Stimulated activated CD4-positive, alpha-beta T cell treated with anti-CD3 and anti-CD28 coated beads, Interleukin-15, amount 100 ng/mL, for 48 hours (primary cell): ENCODE measurements around the gene ZFYVE1.
"Not testable (repeated sequence)": the region's sequence is repeated elsewhere in the genome, so short reads cannot be mapped to it uniquely, and the experiment has no call there.

Source experiments
- DNase-seq, 2 donors: peaks; one replicate each; pipeline ENCODE4 v3.0.0-alpha.2; 2020; ENCODE audit warnings: low read depth in 2 of 2

The ZFYVE1 gene

GRCh38 chr14:73000073-73000472 is 26.8 kb downstream of the ZFYVE1 start:
- DNase-seq = no peak

- no peak for DNase-seq
These were observed 27.6 kb downstream of the ZFYVE1 start for GRCh38 chr14:72999316-72999715.

- DNase-seq = no peak
These were observed 28.5 kb downstream of the ZFYVE1 start for GRCh38 chr14:72998252-72998903.

GRCh38 chr14:72996916-72997315 is 30.0 kb downstream of the ZFYVE1 start:
- no peak for DNase-seq

- DNase-seq = no peak
These were observed 36.7 kb downstream of the ZFYVE1 start for GRCh38 chr14:72990171-72990570.

- DNase-seq = no peak
These were observed 40.0 kb downstream of the ZFYVE1 start for GRCh38 chr14:72986857-72987256.

- DNase-seq = no peak
These were observed 40.7 kb downstream of the ZFYVE1 start for GRCh38 chr14:72986214-72986613.

GRCh38 chr14:72982146-72982708 is 44.7 kb downstream of the ZFYVE1 start:
- DNase-seq = no peak

GRCh38 chr14:72980863-72981262 is 46.0 kb downstream of the ZFYVE1 start:
- DNase-seq = no peak

- DNase-seq = no peak
These were observed 48.0 kb downstream of the ZFYVE1 start for GRCh38 chr14:72978856-72979255.

GRCh38 chr14:72975770-72976169 is 51.1 kb downstream of the ZFYVE1 start:
- DNase-seq = no peak

GRCh38 chr14:72974661-72975060 is 52.2 kb downstream of the ZFYVE1 start:
- no peak for DNase-seq

- DNase-seq = no peak
These were observed 56.0 kb downstream of the ZFYVE1 start for GRCh38 chr14:72970824-72971434.

- DNase-seq = no peak
These were observed 56.8 kb downstream of the ZFYVE1 start for GRCh38 chr14:72970058-72970630.

- no peak for DNase-seq
These were observed 58.6 kb downstream of the ZFYVE1 start for GRCh38 chr14:72968316-72968715.

GRCh38 chr14:72966038-72966437 is 60.9 kb downstream of the ZFYVE1 start:
- DNase-seq = no peak

GRCh38 chr14:72965249-72965648 is 61.7 kb downstream of the ZFYVE1 start:
- DNase-seq = no peak

GRCh38 chr14:72962829-72963312 is 64.0 kb downstream of the ZFYVE1 start:
- no peak for DNase-seq

GRCh38 chr14:72962336-72962754 is 64.6 kb downstream of the ZFYVE1 start:
- DNase-seq = not testable (repeated sequence)

GRCh38 chr14:72961579-72962335 is 65.1 kb downstream of the ZFYVE1 start:
- no peak for DNase-seq

GRCh38 chr14:72961016-72961415 is 65.9 kb downstream of the ZFYVE1 start:
- DNase-seq = not testable (repeated sequence)

GRCh38 chr14:72958548-72958947 is 68.4 kb downstream of the ZFYVE1 start:
- DNase-seq = no peak
